Adrenal gland (tissue), 19 donors: ENCODE data around the gene ANGPTL4. TPM values are rescaled to one million over a fixed set of nuclear protein-coding genes. Genes with fewer than 3 reads are reported as not detected.
"Not testable (repeated sequence)": the region's sequence is repeated elsewhere in the genome, so short reads cannot be mapped to it uniquely, and the experiment has no call there.

Experiments
- DNase-seq, 7 donors: peaks; one replicate each; pipeline ENCODE4 v3.0.0-alpha.2; 2019 to 2020
- H3K27ac ChIP-seq, 5 donors: fragments of 200-600 bp; sonication (generic) in 4 of 5; 1 replicate in 3 of 5; 2 replicates in 2 of 5; pipeline versions ENCODE4 v1.5.1 to v1.8.0; 2016 to 2020; ENCODE audit warnings: mild to moderate bottlenecking in 1 of 5
- H3K27me3 ChIP-seq: fragments of 200-600 bp; 2 replicates; pipeline ENCODE4 v1.8.0; 2021
- H3K36me3 ChIP-seq, 2 donors: fragments of 200-600 bp; replicated peaks in 1 of 2; 1 replicate in 1 of 2; 2 replicates in 1 of 2; pipeline versions ENCODE4 v1.5.1 to v1.8.0; 2018 to 2022
- H3K4me1 ChIP-seq, 2 donors: fragments of 200-600 bp; replicated peaks in 1 of 2; 1 replicate in 1 of 2; 2 replicates in 1 of 2; pipeline versions ENCODE4 v1.5.1 to v1.8.0; 2018 to 2021
- H3K4me3 ChIP-seq, 4 donors: fragments of 200-600 bp; sonication (generic) in 3 of 4; one replicate each; pipeline ENCODE4 v1.5.1; 2016 to 2018
- H3K9me3 ChIP-seq, 3 donors: fragments of 200-600 bp; sonication (generic) in 1 of 3; replicated peaks in 1 of 3; 1 replicate in 2 of 3; 2 replicates in 1 of 3; pipeline versions ENCODE4 v1.5.1 to v1.8.0; 2016 to 2021
- POLR2A ChIP-seq, 2 donors: fragments of 450-650 bp; IDR thresholded peaks; one replicate each; pipeline ENCODE4 v1.6.1; 2017; ENCODE audit warnings: antibody characterized with exemption in 2 of 2, mild to moderate bottlenecking in 2 of 2, moderate library complexity in 1 of 2
- WGBS, 4 donors: extraction: QIAGEN DNeasy Blood & Tissue Kit in 2 of 4; methylation state at CpG; one replicate each; pipeline versions ENCODE4 v1.1.5 to v1.1.7; 2013 to 2017; 5-methylcytosine and 5-hydroxymethylcytosine counted together
- intact Hi-C, 2 donors: fragments of 100-400 bp; cut with DNase I; formaldehyde crosslinking; loops; one replicate each; pipeline versions ENCODE4 v1.14.1 to v1.15.0; 2022 to 2023
- long read RNA-seq, 10 donors: library from polyadenylated mRNA in 3 of 10; unstranded in 2 of 10; stranded (forward) in 1 of 10; transcript quantifications; one replicate each; pipeline ENCODE4 v2.0.0 and lab custom pipeline, GENCODE V29; 2021 to 2026
- polyA plus RNA-seq, 3 donors: library from polyadenylated mRNA; stranded (reverse); fragments of 200-250 nt in 2 of 3; fragments of 350-450 nt in 1 of 3; fragmentation: Illumina TruSeq in 1 of 3; extraction: RNeasy Lipid Tissue Mini Kit (QIAGEN cat#74804) in 1 of 3; gene quantifications; one replicate each; pipeline ENCODE4 v1.2.3, GENCODE V29; 2013 to 2014
- total RNA-seq, 9 donors: library from RNA; depleted of rRNA in 4 of 9; stranded (reverse); fragments of >200 nt in 4 of 9; fragments of 120-200 nt in 1 of 9; fragmentation: NEBNext Ultra II Directional in 1 of 9; extraction: Animal tissue kit (Norgen Biotek cat#: 25700) in 1 of 9; gene quantifications; one replicate each; pipeline versions ENCODE4 v1.1.0 to v1.2.4, GENCODE V29; 2013 to 2023
- TF ChIP-seq, protein P1 (sequence below), 6 experiments: fragments of 450-650 bp in 4 of 6; fragments of 200-600 bp in 2 of 6; sonication (generic) in 1 of 6; IDR thresholded peaks; 1 replicate in 5 of 6; 2 replicates in 1 of 6; pipeline versions ENCODE4 v1.5.1 to v1.8.0; 2016 to 2021; ENCODE audit warnings: antibody characterized with exemption in 6 of 6, mild to moderate bottlenecking in 2 of 6, moderate library complexity in 1 of 6
- donor health status: healthy with polysubstance abuse.
- donor health status: Bipolar disorder and iron deficiency.
- donor health status: DM: yes; HTN: yes; CAD: no.
- donor health status: DM: no; HTN: no; CAD: no.
- donor health status: DM: no; HTN: no; CAD: no.
- donor health status: DM: yes; HTN: yes; CAD: no.

Gene ANGPTL4, protein sequence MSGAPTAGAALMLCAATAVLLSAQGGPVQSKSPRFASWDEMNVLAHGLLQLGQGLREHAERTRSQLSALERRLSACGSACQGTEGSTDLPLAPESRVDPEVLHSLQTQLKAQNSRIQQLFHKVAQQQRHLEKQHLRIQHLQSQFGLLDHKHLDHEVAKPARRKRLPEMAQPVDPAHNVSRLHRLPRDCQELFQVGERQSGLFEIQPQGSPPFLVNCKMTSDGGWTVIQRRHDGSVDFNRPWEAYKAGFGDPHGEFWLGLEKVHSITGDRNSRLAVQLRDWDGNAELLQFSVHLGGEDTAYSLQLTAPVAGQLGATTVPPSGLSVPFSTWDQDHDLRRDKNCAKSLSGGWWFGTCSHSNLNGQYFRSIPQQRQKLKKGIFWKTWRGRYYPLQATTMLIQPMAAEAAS
- total RNA-seq: 100 to 1,000 TPM in 2 of 9 donors, 10 to 100 TPM in 5, 1 to 10 TPM in 1, under 1 TPM in 1; 0.33 to 141 (median 23.3) TPM
- polyA plus RNA-seq: 10 to 100 TPM in 2 of 3 donors, 1 to 10 TPM in 1; 4.9 to 54.0 (median 46.8) TPM
- long read RNA-seq, donor 1, partial matches to known transcripts: 0 of 13 reads
- long read RNA-seq, donor 1, other reads (novel, unspliced or antisense): 13 of 13 reads
- long read RNA-seq, donor 2: 0 reads
- long read RNA-seq, donor 3, partial matches to known transcripts: 0 of 1 reads
- long read RNA-seq, donor 3, other reads (novel, unspliced or antisense): 0 of 1 reads
- long read RNA-seq, donor 4, transcript ANGPTL4-201 (7 exons, 1,879 nt): major isoform, 15 of 36 reads
- long read RNA-seq, donor 4, partial matches to known transcripts: 11 of 36 reads
- long read RNA-seq, donor 4, other reads (novel, unspliced or antisense): 6 of 36 reads
- long read RNA-seq, donor 5, transcript ANGPTL4-201 (7 exons, 1,879 nt): major isoform, 36 of 41 reads
- long read RNA-seq, donor 5, partial matches to known transcripts: 0 of 41 reads
- long read RNA-seq, donor 5, other reads (novel, unspliced or antisense): 3 of 41 reads
- long read RNA-seq, donor 6, transcript ANGPTL4-201 (7 exons, 1,879 nt): major isoform, 6 of 9 reads
- long read RNA-seq, donor 6, partial matches to known transcripts: 2 of 9 reads
- long read RNA-seq, donor 6, other reads (novel, unspliced or antisense): 1 of 9 reads
- long read RNA-seq, donor 7, partial matches to known transcripts: 0 of 1 reads
- long read RNA-seq, donor 7, other reads (novel, unspliced or antisense): 0 of 1 reads
- long read RNA-seq, donor 8, partial matches to known transcripts: 0 of 14 reads
- long read RNA-seq, donor 8, other reads (novel, unspliced or antisense): 14 of 14 reads
- long read RNA-seq, donor 9, partial matches to known transcripts: 0 of 7 reads
- long read RNA-seq, donor 9, other reads (novel, unspliced or antisense): 7 of 7 reads
- long read RNA-seq, donor 10, partial matches to known transcripts: 0 of 1 reads
- long read RNA-seq, donor 10, other reads (novel, unspliced or antisense): 0 of 1 reads

DNA sequence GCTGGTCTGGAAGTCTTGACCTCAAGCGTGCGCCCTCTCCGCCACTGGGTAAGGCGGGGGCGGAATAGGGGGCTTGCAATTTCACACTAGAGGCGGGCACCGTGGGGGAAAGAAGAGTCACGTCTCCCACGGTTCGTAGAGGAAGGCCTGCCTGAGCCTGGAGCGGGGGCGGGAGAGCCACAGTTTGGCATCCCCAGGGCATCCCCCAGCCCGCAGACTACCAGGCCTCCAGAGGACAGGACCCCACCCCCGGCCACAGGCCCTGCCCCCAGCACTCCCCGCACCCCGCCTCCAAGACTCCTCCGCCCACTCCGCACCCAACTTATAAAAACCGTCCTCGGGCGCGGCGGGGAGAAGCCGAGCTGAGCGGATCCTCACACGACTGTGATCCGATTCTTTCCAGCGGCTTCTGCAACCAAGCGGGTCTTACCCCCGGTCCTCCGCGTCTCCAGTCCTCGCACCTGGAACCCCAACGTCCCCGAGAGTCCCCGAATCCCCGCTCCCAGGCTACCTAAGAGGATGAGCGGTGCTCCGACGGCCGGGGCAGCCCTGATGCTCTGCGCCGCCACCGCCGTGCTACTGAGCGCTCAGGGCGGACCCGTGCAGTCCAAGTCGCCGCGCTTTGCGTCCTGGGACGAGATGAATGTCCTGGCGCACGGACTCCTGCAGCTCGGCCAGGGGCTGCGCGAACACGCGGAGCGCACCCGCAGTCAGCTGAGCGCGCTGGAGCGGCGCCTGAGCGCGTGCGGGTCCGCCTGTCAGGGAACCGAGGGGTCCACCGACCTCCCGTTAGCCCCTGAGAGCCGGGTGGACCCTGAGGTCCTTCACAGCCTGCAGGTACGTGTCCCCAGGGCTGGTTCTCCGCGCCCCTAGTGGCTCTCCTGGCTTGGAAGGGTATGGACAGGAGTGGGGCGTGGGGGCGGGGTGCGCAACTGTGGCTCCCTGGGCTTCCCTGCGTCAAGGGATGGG is at the start of gene ANGPTL4:
TSS of gene ANGPTL4 (plus strand) at position 353 of the 969 bp plus-strand sequence. CDS start at position 520, 167 bp downstream.
- Histone ChIP-seq H3K36me3 (no peaks in the 10 kb centered on the region), H3K4me3 (peak within 1 kb of the TSS in 3 of 4 donors; percentile 11 to 53 (median 11)), H3K27ac (peak within 1 kb of the TSS; percentile 25 to 95 (median 70)), H3K9me3 (no peaks in the 10 kb centered on the region), H3K27me3 (no peaks in the 10 kb centered on the region), H3K4me1 (peaks cover 38 to 45% of the 10 kb centered on the region in 2 donors)
- TF ChIP-seq, protein P1, sequence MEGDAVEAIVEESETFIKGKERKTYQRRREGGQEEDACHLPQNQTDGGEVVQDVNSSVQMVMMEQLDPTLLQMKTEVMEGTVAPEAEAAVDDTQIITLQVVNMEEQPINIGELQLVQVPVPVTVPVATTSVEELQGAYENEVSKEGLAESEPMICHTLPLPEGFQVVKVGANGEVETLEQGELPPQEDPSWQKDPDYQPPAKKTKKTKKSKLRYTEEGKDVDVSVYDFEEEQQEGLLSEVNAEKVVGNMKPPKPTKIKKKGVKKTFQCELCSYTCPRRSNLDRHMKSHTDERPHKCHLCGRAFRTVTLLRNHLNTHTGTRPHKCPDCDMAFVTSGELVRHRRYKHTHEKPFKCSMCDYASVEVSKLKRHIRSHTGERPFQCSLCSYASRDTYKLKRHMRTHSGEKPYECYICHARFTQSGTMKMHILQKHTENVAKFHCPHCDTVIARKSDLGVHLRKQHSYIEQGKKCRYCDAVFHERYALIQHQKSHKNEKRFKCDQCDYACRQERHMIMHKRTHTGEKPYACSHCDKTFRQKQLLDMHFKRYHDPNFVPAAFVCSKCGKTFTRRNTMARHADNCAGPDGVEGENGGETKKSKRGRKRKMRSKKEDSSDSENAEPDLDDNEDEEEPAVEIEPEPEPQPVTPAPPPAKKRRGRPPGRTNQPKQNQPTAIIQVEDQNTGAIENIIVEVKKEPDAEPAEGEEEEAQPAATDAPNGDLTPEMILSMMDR (IDR thresholded peaks at IDR 0.05): peak in 5 of 6 experiments; percentile 10 to 30 (median 21)
- TF ChIP-seq POLR2A (IDR thresholded peaks at IDR 0.05): peak; percentile 57 to 81
- intact Hi-C loops: no loop called here
- peak; percentile 51 to 81 (median 72) for DNase-seq
- 0 to 2% (median 1%) methylated on average over 6 to 81 of the region's 81 CpGs for WGBS, 4 donors

DNA sequence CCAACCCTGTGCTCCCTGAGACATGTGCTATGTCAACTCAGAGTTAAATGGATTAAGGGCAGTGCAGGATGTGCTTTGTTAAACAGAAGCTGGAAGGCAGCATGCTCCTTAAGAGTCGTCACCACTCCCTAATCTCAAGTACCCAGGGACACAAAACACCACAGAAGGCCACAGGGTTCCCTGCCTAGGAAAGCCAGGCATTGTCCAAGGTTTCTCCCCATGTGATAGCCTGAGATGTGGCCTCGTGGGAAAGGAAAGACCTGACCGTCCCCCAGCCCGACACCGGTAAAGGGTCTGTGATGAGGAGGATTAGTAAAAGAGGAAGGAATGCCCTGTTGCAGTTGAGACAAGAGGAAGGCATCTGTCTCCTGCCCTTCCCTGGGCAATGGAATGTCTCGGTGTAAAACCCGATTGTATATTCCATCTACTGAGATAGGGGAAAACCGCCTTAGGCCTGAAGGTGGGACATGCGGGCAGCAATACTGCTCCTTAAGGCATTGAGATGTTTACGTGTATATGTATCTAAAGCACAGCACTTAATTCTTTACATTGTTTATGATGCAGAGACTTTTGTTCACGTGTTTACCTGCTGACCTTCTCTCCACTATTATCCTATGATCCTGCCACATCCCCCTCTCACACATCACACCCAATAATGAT is 48.8 kb upstream of the ANGPTL4 start:
- peak in 1 of 7 donors; percentile 20 for DNase-seq
- WGBS, 4 donors: 68 to 81% (median 80%) methylated on average over 11 of the region's 11 CpGs
- H3K27me3 ChIP-seq, H3K4me1 ChIP-seq, H3K9me3 ChIP-seq, H3K4me3 ChIP-seq, intact Hi-C loops: not testable (repeated sequence)
- peak overlapping the region in 1 of 5 donors; percentile 12 for H3K27ac ChIP-seq
- peaks cover 0 to 47% of the 10 kb centered on the region in 2 donors for H3K36me3 ChIP-seq

DNA sequence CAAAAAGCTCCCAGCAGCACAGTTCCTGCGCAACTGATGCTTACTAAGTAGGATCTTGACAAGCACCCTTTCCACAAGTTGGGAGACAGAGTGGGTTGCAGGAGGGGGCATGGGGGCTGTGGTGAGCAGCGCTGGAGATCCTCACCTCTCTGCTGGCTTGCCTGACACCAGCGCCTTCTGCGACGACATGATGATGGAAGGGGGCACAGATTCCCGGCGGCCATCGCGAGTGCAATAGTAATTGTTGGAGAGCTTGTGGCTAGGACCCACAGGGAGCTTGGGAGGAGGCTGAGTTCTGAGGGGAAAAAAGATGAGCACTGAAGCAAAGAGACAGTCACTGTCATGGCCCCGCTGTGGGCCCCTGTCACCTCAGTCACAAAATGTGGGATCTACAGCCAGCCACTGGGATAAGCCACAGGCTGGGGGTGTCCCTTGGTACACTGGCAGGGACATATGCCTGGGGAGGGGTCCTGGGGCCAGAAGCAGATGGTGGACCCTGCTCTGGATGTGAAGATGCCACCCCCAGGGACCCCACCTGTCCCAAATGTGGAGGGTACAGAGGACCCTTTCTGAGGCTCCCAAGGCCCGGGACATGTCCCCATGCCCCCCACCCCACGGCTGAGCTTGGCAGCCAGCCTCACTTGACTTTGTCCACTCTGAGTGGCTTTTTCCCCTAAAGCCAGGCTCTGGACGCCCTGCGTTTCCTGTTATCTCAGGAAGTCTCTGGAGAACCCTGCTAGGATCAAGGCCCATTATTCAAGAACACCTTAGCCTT is 47.4 kb upstream of the ANGPTL4 start:
- Histone ChIP-seq H3K36me3 (peaks cover 0 to 36% of the 10 kb centered on the region in 2 donors), H3K9me3 (no peaks in the 10 kb centered on the region), H3K27ac (peak overlapping the region in 1 of 5 donors; percentile 38), H3K4me3 (no peak overlapping the region), H3K4me1 (peaks cover 7 to 13% of the 10 kb centered on the region in 2 donors), H3K27me3 (no peaks in the 10 kb centered on the region)
- DNase-seq: peak in 1 of 7 donors; percentile 14
- WGBS, 4 donors: 76 to 97% (median 78%) methylated on average over 7 to 14 of the region's 14 CpGs
- no peak for TF ChIP-seq POLR2A (IDR thresholded peaks at IDR 0.05)
- TF ChIP-seq, protein P1 (IDR thresholded peaks at IDR 0.05): no peak
- intact Hi-C loops: no loop called here

DNA sequence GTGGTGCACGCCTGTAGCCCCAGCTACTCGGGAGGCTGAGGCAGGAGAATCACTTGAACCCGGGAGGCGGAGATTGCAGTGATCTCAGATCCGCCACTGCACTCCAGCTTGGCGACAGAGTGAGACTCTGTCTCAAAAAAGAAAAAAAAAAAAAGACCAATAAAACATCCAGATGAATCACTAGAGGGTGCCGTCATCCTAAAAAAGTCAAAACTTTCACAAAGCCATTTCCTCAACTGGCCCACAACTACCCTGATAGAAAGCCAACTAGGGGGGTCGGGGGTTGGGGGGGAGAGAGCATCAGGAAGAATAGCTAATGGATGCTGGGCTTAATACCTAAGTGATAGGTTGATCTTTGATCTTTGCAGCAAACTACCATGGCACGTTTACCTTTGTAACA is 45.1 kb upstream of the ANGPTL4 start:
- H3K27me3 ChIP-seq, DNase-seq, H3K9me3 ChIP-seq, intact Hi-C loops, H3K27ac ChIP-seq, H3K4me3 ChIP-seq: not testable (repeated sequence)
- H3K4me1 ChIP-seq: peaks cover 17 to 30% of the 10 kb centered on the region in 2 donors
- 73 to 77% (median 76%) methylated on average over 9 of the region's 9 CpGs for WGBS, 4 donors
- H3K36me3 ChIP-seq: peaks cover 0 to 38% of the 10 kb centered on the region in 2 donors
